ENCODE data around the gene DDIT3. TPM values are rescaled to one million over a fixed set of nuclear protein-coding genes. Genes with fewer than 3 reads are reported as not detected.

Gene DDIT3
- total RNA-seq, 1 experiment from 2014 or later: 14.1 TPM

GRCh38 chr12:57490126-57490525, 30.2 kb downstream of the DDIT3 start:
- Histone ChIP-seq H2AK5ac (ENCODE audit: insufficient read length, low read length) (no peak overlapping the region), H3K27ac (ENCODE audit: insufficient read length, low read depth, low read length) (no peak overlapping the region), H2BK12ac (ENCODE audit: insufficient read length, low read depth, low read length) (no peak overlapping the region), H4K5ac (ENCODE audit: insufficient read length, low read depth, low read length) (no peak overlapping the region), H3K14ac (ENCODE audit: insufficient read depth, low read length) (no peak overlapping the region), H3K4ac (ENCODE audit: low read depth, low read length) (no peak overlapping the region), H3K79me1 (ENCODE audit: insufficient read depth, low read depth, low read length, poor library complexity, severe bottlenecking) (no peaks in the 10 kb centered on the region), H2BK15ac (ENCODE audit: low read depth, low read length) (no peak overlapping the region), H3K23ac (ENCODE audit: insufficient read length, low read depth, low read length) (no peak overlapping the region), H3K4me1 (ENCODE audit: insufficient read depth, low read length) (peaks cover 2% of the 10 kb centered on the region; the same call in 1 of the 2 replicates), H2AFZ (ENCODE audit: low read length) (no peak overlapping the region), H4K20me1 (ENCODE audit: control insufficient read depth, insufficient read depth, insufficient read length) (no peaks in the 10 kb centered on the region), H4K8ac (replicated peaks; ENCODE audit: insufficient read length, low read depth, low read length) (no peak overlapping the region), H2BK5ac (ENCODE audit: insufficient read length, low read length) (no peak overlapping the region), H3T11ph (ENCODE audit: low read length) (no peak overlapping the region), H3K9me3 (ENCODE audit: control insufficient read depth, low read depth, low read length) (no peaks in the 10 kb centered on the region), H3K4me2 (ENCODE audit: insufficient read depth, insufficient read length, low read length) (no peak overlapping the region), H3K23me2 (ENCODE audit: insufficient read length, low read depth, low read length, poor library complexity, severe bottlenecking) (peaks cover 5% of the 10 kb centered on the region), H2BK20ac (ENCODE audit: low read depth, low read length, poor library complexity, severe bottlenecking) (no peak overlapping the region), H3K27me3 (ENCODE audit: insufficient read depth, low read length) (no peaks in the 10 kb centered on the region), H3K79me2 (ENCODE audit: insufficient read depth, low read length) (peaks cover 8% of the 10 kb centered on the region; the same call in 1 of the 2 replicates), H3K56ac (ENCODE audit: insufficient read length, low read depth, low read length) (no peak overlapping the region), H4K91ac (ENCODE audit: insufficient read length, low read depth, low read length) (no peak overlapping the region), H2BK120ac (ENCODE audit: low read depth, low read length, poor library complexity, severe bottlenecking) (no peak overlapping the region), H3K18ac (ENCODE audit: insufficient read length, low read depth, low read length) (no peak overlapping the region), H3K9ac (ENCODE audit: extremely low read depth, insufficient read length, low read length) (no peak overlapping the region)
- peaks cover 55 to 61% (median 55%) of the 10 kb centered on the region in 3 experiments for H3K36me3 Mint-ChIP-seq (ENCODE audit: insufficient read depth in 1 of 3, low read depth in 3 of 3)
- peaks cover 3 to 6% of the 10 kb centered on the region in 2 experiments; a peak in 3 of 5 replicates for H3K9me3 Mint-ChIP-seq
- peak overlapping the region in 1 of 2 experiments; percentile 97; a peak in 1 of 5 replicates for H3K4me3 Mint-ChIP-seq
- no peaks in the 10 kb centered on the region for H3K27me3 Mint-ChIP-seq (ENCODE audit: low read depth)
- peaks cover 7 to 8% of the 10 kb centered on the region in 2 experiments for H3K4me1 Mint-ChIP-seq
- no peak for DNase-seq
- H3K27ac Mint-ChIP-seq: no peak overlapping the region; a peak in 1 of 7 replicates
- WGBS (ENCODE audit: extremely low coverage, insufficient read length, low lambda C conversion rate): no CpG with 5 or more reads among the region's 4 CpGs
- TF ChIP-seq, protein P1, sequence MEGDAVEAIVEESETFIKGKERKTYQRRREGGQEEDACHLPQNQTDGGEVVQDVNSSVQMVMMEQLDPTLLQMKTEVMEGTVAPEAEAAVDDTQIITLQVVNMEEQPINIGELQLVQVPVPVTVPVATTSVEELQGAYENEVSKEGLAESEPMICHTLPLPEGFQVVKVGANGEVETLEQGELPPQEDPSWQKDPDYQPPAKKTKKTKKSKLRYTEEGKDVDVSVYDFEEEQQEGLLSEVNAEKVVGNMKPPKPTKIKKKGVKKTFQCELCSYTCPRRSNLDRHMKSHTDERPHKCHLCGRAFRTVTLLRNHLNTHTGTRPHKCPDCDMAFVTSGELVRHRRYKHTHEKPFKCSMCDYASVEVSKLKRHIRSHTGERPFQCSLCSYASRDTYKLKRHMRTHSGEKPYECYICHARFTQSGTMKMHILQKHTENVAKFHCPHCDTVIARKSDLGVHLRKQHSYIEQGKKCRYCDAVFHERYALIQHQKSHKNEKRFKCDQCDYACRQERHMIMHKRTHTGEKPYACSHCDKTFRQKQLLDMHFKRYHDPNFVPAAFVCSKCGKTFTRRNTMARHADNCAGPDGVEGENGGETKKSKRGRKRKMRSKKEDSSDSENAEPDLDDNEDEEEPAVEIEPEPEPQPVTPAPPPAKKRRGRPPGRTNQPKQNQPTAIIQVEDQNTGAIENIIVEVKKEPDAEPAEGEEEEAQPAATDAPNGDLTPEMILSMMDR (conservative IDR thresholded peaks at IDR 0.05): no peak

All from H9 (cell line).